Left lung (tissue), 10 donors: ENCODE measurements around the gene UNC80. TPM values are rescaled to one million over a fixed set of nuclear protein-coding genes. Genes with fewer than 3 reads are reported as not detected.
A peak's percentile ranks its signal among the peaks of the same experiment; 100 is the strongest.

ENCODE experiments used
- ATAC-seq: fragments of 200-7000 bp; cut with Tn5 transposase; one replicate; pipeline ENCODE4 v1.9.1; 2020; ENCODE audit warnings: moderate library complexity
- DNase-seq, 4 donors: peaks; one replicate each; pipeline ENCODE4 v3.0.0-alpha.2; 2013 to 2020
- H3K27ac ChIP-seq, 2 donors: fragments of 200-600 bp; sonication (generic) in 1 of 2; one replicate each; pipeline versions ENCODE4 v1.5.0 to v1.8.0; 2020 to 2021
- H3K27me3 ChIP-seq, 2 donors: fragments of 200-600 bp; sonication (generic) in 1 of 2; one replicate each; pipeline versions ENCODE4 v1.5.0 to v1.8.0; 2020 to 2021
- H3K36me3 ChIP-seq, 2 donors: fragments of 200-600 bp; sonication (generic) in 1 of 2; one replicate each; pipeline versions ENCODE4 v1.5.0 to v1.8.0; 2020 to 2021
- H3K4me1 ChIP-seq, 2 donors: fragments of 200-600 bp; one replicate each; pipeline ENCODE4 v1.8.0; 2021
- H3K4me3 ChIP-seq, 2 donors: fragments of 200-600 bp; sonication (generic) in 1 of 2; one replicate each; pipeline versions ENCODE4 v1.5.0 to v1.8.0; 2020 to 2021; ENCODE audit warnings: mild to moderate bottlenecking in 1 of 2
- H3K9me3 ChIP-seq, 2 donors: fragments of 200-600 bp; sonication (generic) in 1 of 2; one replicate each; pipeline versions ENCODE4 v1.5.0 to v1.8.0; 2020 to 2021
- intact Hi-C, 2 donors: fragments of 100-400 bp; cut with DNase I; formaldehyde crosslinking; loops; one replicate each; pipeline versions ENCODE4 v1.11.2 to v1.14.2; 2022
- polyA plus RNA-seq, 6 donors: library from polyadenylated mRNA; unstranded; fragments of 120-200 nt; gene quantifications; one replicate each; pipeline ENCODE4 v1.2.1, GENCODE V29; 2013; ENCODE audit not compliant: insufficient read length in 6 of 6
- total RNA-seq, 2 donors: library from RNA; stranded (reverse); fragmentation: NEBNext Ultra II Directional; extraction: Animal tissue kit (Norgen Biotek cat#: 25700); gene quantifications; one replicate each; pipeline ENCODE4 v1.2.1, GENCODE V29; 2021
- TF ChIP-seq, protein P1 (sequence below), 2 donors: fragments of 200-600 bp; sonication (generic) in 1 of 2; IDR thresholded peaks; one replicate each; pipeline versions ENCODE4 v1.5.0 to v1.8.0; 2021; ENCODE audit warnings: antibody characterized with exemption in 2 of 2
- donor health status: DM: no; HTN: yes; CAD: no.
- donor health status: DM: no; HTN: no; CAD: no.

Gene UNC80
- total and polyA plus RNA-seq, 8 donors: 0.06 to 1.8 (median 1.3) TPM; not detected in 1

DNA sequence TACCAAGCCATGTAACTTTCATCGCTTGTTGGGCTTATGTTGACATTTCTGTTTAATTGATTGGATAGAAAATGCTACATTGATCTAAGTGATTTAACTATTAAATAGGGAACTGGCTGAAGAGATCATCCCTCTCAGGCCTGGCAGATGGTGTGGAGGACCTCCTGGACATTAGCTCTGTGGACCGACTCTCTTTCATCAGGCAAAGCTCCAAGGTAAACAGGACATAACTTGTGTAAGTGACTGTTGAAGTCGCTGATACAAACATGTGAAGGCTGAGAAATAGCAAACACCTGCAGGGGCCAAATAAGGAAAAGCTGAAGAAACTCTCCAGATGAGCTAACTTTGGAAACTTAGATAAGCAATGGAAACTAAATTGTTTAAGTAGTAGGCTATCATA is 68.8 kb downstream of the UNC80 start:
- no peaks in the 10 kb centered on the region for H3K9me3 ChIP-seq
- H3K36me3 ChIP-seq: no peaks in the 10 kb centered on the region
- no peak overlapping the region for H3K4me3 ChIP-seq
- DNase-seq (no peak), ATAC-seq (no peak)
- TF ChIP-seq, protein P1, sequence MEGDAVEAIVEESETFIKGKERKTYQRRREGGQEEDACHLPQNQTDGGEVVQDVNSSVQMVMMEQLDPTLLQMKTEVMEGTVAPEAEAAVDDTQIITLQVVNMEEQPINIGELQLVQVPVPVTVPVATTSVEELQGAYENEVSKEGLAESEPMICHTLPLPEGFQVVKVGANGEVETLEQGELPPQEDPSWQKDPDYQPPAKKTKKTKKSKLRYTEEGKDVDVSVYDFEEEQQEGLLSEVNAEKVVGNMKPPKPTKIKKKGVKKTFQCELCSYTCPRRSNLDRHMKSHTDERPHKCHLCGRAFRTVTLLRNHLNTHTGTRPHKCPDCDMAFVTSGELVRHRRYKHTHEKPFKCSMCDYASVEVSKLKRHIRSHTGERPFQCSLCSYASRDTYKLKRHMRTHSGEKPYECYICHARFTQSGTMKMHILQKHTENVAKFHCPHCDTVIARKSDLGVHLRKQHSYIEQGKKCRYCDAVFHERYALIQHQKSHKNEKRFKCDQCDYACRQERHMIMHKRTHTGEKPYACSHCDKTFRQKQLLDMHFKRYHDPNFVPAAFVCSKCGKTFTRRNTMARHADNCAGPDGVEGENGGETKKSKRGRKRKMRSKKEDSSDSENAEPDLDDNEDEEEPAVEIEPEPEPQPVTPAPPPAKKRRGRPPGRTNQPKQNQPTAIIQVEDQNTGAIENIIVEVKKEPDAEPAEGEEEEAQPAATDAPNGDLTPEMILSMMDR (IDR thresholded peaks at IDR 0.05): no peak
- intact Hi-C loops: no loop called here
- H3K27ac ChIP-seq: no peak overlapping the region
- no peaks in the 10 kb centered on the region for H3K4me1 ChIP-seq
- H3K27me3 ChIP-seq: no peaks in the 10 kb centered on the region

DNA sequence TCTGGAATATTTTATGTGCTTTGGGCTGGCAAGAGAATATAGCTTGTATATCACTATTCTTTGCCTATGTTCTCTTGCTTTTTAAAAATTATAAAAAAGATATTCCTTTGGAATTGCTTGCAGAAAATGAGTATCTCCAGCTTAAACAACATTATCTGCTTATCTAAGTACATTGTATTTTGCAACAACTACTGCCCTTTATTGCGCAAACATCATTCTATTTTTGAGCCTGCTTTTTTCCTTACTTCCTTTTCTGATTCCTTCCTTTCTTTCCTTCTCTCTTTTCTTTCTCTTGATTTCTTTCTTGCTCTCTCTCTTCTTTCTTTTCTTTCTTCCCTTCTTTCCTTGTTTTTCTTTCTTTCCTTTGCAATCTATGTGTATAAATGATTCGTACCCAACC is 74.0 kb downstream of the UNC80 start:
- Histone ChIP-seq H3K4me3 (no peak overlapping the region), H3K4me1 (no peaks in the 10 kb centered on the region), H3K27me3 (no peaks in the 10 kb centered on the region), H3K36me3 (no peaks in the 10 kb centered on the region), H3K27ac (no peak overlapping the region), H3K9me3 (no peaks in the 10 kb centered on the region)
- ATAC-seq: no peak
- intact Hi-C loops: no loop called here
- TF ChIP-seq, protein P1 (IDR thresholded peaks at IDR 0.05): no peak
- peak in 1 of 4 donors; percentile 2 for DNase-seq

DNA sequence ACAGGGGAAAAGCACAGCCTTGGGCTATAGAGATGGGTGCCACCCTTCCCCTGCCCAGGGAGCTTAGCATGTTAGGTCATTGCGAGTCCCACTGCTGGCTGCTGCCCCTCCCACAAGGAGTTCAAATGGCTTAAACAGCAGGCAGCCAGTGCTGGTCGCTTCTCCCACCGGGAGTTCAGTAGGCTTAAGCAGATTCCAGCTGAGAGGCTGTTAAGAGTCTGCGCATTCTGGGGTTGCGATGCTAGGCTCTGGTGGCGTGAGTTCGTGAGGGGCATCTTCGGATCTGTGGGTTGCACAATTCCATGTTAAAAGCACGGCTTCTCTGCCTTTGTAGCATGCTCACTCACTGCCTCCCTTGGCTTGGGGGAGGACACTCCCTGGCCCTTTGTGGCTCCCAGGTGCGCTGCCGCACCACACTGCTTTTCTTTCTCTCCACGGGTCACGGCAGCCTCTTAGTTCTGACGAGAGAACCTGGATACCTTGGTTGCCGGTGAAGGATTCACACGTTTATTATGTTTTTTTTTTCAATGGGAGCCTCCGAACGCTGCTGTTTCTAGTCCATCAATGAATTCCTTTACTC is 93.2 kb downstream of the UNC80 start:
- intact Hi-C loops: no loop called here
- Histone ChIP-seq H3K4me1 (no peaks in the 10 kb centered on the region), H3K4me3 (no peak overlapping the region), H3K9me3 (peaks cover 0 to 5% of the 10 kb centered on the region in 2 donors), H3K27ac (no peak overlapping the region), H3K36me3 (no peaks in the 10 kb centered on the region), H3K27me3 (no peaks in the 10 kb centered on the region)
- ATAC-seq: no peak
- TF ChIP-seq, protein P1 (IDR thresholded peaks at IDR 0.05): no peak
- DNase-seq: no peak

DNA sequence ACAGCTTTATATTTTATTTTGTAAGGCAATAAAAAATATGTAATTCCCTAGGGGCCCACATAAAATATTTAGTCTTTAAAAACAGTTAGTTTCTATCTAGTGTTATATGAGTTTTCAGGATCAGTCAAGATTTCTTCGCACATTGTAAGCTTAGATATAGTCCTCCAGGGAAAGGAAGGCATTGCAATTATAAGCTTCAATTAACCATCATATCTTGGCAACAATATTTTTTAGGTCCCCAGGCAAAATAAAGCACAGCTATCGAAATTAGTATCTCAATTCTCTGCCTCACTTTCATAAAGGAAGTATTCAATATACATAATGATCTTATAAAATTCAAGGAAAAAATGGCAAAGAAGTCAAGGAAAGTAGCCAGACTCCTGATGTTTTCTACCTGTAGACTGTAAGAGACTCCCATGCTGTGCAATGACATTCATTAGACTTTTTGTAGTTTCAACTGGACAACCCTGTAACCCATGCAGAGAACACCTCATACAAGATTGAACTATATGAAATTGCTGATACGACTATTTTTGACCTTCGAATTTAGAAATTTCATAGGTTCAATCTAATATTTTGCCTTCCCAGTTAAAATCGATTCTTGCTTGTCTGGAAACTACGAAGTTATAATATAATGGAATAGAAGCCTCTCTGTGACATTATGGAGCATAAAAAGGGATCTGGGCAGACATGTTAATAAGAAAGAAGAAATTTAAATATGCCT is 96.8 kb downstream of the UNC80 start:
- Histone ChIP-seq H3K9me3 (peaks cover 0 to 3% of the 10 kb centered on the region in 2 donors), H3K36me3 (no peaks in the 10 kb centered on the region), H3K27me3 (no peaks in the 10 kb centered on the region), H3K27ac (no peak overlapping the region), H3K4me1 (no peaks in the 10 kb centered on the region), H3K4me3 (no peak overlapping the region)
- ATAC-seq (no peak), DNase-seq (no peak)
- intact Hi-C loops: no loop called here
- TF ChIP-seq, protein P1 (IDR thresholded peaks at IDR 0.05): no peak

DNA sequence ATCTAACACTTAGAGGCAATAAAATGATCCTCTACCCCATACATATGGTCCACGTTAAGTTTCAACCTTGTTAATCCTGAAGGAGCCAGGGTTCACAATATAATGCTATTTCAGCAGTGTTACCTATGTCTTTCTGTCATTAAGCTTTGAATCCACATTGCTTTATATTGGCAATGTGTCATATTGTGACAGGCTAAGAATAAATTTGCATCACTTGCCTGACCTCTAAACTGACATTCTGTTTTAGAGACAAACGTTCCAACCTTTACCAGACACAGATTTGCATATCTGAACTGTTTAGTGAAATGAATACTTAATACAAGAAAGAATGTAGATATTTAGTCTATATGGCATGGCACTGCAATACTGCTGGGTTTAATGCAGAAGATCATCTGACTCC is 98.4 kb downstream of the UNC80 start:
- TF ChIP-seq, protein P1 (IDR thresholded peaks at IDR 0.05): no peak
- DNase-seq: no peak

More for the DNA sequence above, 98.4 kb downstream of the UNC80 start:
- no peak for ATAC-seq
- intact Hi-C loops: no loop called here
- no peaks in the 10 kb centered on the region for H3K9me3 ChIP-seq
- H3K4me3 ChIP-seq: no peak overlapping the region
- H3K36me3 ChIP-seq: no peaks in the 10 kb centered on the region
- H3K4me1 ChIP-seq: no peaks in the 10 kb centered on the region
- no peaks in the 10 kb centered on the region for H3K27me3 ChIP-seq
- H3K27ac ChIP-seq: no peak overlapping the region
